HG02943 (cell line): Measurements from ENCODE around the gene IL36B.

Experiments
- ATAC-seq: cut with Tn5 transposase; IDR thresholded peaks from one replicate; pipeline ENCODE4 v1.9.1; 2021; ENCODE audit warnings: mild to moderate bottlenecking, low read depth, moderate library complexity; ENCODE audit not compliant: unreplicated experiment

IL36B gene

GRCh38 chr2:113057117-113057516, 4.5 kb upstream of the IL36B start:
- ATAC-seq, result no peak

DNA sequence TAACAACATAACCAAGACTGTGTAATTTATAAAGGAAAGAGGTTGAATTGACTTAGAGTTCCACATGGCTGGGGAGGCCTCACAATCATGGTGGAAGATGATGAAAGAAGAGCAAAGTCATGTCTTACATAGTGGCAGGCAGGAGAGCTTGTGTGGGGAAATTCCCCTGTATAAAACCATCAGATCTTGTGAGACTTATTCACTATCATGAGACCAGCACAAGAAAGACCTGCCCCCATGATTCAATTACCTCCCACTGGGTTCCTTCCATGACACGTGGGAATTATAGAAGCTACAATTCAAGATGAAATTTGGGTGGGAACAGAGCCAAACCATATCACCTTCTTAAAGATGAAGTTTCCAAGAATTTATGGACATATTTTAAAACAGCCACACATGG, 3.9 kb upstream of the IL36B start:
- ATAC-seq, result no peak

GRCh38 chr2:113054066-113054465, 1.4 kb upstream of the IL36B start:
- ATAC-seq, result no peak

- no peak for ATAC-seq
Measured at GRCh38 chr2:113053666-113054065, 999 bp upstream of the IL36B start.

- ATAC-seq, result no peak
Measured at GRCh38 chr2:113050921-113051895, 1.5 kb downstream of the IL36B start.

- no peak for ATAC-seq
Measured at GRCh38 chr2:113046465-113046864, 6.2 kb downstream of the IL36B start.

- ATAC-seq, result no peak
Measured at GRCh38 chr2:113041871-113042270, 10.8 kb downstream of the IL36B start.

- no peak for ATAC-seq
Measured at GRCh38 chr2:113039719-113040118, 12.9 kb downstream of the IL36B start.

DNA sequence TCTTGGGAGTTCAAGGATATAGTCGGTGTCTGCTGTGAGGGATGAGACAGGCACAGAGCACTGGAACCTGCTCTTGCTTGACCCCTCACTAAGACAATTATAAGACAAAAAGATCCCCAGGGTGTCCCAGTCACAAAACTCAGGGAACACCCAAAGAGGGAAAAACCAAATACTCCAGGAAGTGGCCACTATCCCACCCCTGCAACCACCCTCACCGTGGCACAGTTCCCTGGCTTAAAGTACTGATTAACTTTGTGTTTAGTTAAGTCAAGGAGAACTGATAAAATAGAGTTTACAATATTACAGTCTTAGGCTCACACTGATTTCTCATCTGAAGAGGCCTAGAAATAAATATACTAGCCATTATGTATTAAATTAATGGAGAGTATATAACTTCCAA, 13.5 kb downstream of the IL36B start:
- ATAC-seq, result no peak

- no peak for ATAC-seq
Measured at GRCh38 chr2:113038291-113038690, 14.4 kb downstream of the IL36B start.

- no peak for ATAC-seq
Measured at GRCh38 chr2:113036763-113037162, 15.9 kb downstream of the IL36B start.

DNA sequence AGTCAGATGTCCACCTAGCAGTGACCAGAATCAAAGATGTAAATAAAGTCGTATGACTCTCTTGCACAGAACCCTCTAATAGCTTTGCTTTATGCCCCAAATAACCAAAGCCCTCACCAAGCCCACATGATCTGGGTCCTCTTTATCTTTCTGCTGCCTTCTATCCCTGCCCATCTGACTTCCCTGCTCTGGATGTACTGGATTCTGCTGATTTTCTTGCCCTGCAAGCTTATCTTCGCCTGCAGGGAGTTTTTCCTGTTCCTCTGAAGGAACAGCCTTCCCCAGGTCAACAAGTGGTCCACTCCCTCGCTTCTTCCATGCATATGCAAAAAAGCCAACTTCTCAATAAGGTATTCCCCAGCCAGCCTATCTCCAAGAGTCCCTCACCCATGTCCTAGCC, 18.7 kb downstream of the IL36B start:
- ATAC-seq, result no peak

GRCh38 chr2:113032737-113033136, 19.9 kb downstream of the IL36B start:
- no peak for ATAC-seq

- ATAC-seq, result no peak
Measured at GRCh38 chr2:113028112-113028511, 24.6 kb downstream of the IL36B start.

GRCh38 chr2:113027691-113028090, 25.0 kb downstream of the IL36B start:
- ATAC-seq, result no peak

- no peak for ATAC-seq
Measured at GRCh38 chr2:113025737-113026136, 26.9 kb downstream of the IL36B start.

- ATAC-seq, result no peak
Measured at GRCh38 chr2:113024764-113025163, 27.9 kb downstream of the IL36B start.

DNA sequence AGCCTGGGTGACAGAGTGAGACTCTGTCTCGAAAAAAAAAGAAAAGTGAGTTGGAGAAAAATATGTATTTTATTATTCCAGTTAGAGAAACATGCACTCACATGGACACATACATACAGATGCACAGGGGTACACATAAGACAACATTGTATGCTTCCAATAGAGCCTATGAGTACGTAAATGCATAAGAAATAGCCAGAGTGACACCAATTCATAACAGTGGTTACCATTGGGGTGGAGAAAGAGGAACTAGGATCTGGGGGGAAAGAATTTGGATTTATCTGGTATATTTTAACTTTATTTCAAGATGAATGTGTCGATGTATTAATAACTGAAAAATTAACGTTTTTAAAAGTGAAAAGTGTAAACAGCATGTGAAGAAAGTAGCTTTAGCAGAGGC, 31.4 kb downstream of the IL36B start:
- ATAC-seq, result no peak

GRCh38 chr2:113018509-113018908, 34.2 kb downstream of the IL36B start:
- no peak for ATAC-seq

DNA sequence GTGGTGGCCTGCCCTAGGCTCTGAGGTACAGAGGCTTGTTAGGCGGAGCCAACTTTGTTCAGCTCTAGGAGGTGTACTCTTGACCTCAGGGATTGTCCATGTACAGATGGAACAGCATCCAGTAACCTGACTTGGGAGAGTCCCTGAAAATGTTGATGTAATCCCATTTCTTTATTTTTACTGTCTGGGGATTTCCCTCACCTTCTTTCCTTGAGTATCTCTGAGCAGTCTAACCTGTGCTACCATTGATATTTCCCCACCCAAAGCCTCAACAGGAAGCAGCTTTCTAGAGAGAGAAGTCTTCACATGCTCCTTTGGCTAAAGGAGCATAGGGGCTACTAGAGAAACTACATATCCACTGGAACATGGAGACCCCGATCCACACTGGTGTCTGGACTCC, 37.0 kb downstream of the IL36B start:
- no peak for ATAC-seq

GRCh38 chr2:113015042-113015441, 37.6 kb downstream of the IL36B start:
- no peak for ATAC-seq

DNA sequence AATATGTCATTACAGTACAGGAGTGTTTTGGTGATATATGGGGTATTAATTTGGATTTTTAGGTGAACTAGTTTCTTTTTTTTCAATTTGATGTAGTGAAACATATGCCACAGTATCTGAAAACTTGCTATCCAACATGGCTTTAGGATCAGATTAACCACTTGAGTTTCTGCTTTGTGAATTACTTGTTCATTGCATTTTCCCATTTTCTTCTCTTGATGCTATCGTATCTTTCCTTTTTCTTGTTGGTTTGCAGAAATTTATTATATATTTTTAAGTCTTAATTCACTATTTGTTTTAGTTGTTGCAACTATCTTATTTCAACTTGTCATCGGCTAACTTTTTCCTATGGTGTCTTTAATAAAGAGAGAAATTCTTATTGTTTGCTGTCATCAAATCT, 38.6 kb downstream of the IL36B start:
- ATAC-seq, result no peak
